GM18867 (cell line): ENCODE data around the gene NDUFS2.

Experiments
- ATAC-seq: cut with Tn5 transposase; IDR thresholded peaks from one replicate; pipeline ENCODE4 v1.9.1; 2021; ENCODE audit warnings: mild to moderate bottlenecking, moderate library complexity; ENCODE audit not compliant: unreplicated experiment

Gene NDUFS2

DNA sequence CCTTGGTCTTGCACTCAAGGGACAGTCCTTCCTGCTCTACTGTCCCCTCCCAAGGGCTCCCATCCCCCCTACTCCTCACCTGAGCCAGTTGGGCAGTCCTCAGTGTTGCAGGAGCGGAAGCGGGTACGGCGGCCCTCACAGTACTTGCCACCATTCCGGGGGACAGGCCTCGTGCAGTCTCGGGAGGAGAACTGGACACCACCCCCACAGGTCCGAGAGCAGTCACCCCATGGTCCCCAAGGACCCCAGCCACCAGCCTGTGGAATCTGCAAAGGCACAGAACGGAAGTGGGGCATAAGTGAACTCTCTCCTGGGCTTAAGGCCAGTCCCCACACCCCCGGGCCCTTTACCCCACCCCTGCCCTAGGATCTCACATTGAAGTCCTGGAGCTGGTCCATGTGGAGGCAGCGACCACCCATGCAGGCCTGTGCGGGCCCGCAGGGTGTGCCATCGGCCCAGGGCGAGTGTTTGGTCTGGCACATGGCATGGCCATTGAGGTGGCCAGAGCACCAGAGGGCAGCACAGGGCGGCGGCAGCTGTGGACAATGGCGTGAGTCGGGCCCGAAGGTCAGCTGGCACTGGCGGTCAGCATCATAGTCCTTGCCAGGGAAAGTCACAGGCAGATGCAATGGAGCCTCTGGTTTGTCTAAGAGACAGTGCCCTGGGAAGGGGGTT lies 8.5 kb upstream of the NDUFS2 start:
- no peak for ATAC-seq

DNA sequence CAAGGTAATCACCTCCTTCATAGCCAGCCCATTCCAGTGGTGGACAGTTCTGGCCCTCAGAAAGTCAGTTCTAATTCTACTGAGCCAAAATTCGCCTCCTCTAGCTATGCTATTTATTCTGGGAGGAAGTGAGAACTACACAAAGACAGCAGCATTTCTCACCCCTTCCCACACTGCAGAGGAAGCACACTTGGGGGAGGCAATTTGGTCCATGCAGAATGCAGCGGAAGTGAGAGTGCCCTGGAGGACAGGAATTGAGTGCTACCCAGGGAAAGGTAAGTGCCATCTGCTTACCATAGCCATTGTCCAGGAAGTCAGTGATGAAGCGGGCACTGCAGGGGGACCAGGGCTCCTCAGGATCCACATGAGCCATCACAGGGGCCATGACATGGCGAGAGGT lies 7.0 kb upstream of the NDUFS2 start:
- ATAC-seq = no peak

DNA sequence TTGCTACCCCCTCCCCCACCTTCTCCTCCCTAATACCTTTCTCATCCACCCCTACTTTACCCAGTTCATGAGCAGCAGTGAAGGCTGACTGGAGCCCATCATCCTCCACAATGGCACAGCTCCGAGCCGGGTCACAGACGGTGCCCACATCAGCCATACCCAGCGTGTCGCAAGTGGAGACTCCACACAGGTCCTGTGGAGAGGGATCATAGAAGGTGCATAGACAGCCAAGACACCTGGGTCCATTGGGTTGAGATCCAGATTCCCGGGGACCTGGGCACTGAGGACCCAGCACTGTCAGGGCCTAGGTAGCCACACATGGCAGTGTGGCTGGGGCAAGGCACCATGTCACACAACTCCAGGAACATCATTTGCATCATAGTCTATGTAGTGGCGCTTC lies 6.1 kb upstream of the NDUFS2 start:
- no peak for ATAC-seq

DNA sequence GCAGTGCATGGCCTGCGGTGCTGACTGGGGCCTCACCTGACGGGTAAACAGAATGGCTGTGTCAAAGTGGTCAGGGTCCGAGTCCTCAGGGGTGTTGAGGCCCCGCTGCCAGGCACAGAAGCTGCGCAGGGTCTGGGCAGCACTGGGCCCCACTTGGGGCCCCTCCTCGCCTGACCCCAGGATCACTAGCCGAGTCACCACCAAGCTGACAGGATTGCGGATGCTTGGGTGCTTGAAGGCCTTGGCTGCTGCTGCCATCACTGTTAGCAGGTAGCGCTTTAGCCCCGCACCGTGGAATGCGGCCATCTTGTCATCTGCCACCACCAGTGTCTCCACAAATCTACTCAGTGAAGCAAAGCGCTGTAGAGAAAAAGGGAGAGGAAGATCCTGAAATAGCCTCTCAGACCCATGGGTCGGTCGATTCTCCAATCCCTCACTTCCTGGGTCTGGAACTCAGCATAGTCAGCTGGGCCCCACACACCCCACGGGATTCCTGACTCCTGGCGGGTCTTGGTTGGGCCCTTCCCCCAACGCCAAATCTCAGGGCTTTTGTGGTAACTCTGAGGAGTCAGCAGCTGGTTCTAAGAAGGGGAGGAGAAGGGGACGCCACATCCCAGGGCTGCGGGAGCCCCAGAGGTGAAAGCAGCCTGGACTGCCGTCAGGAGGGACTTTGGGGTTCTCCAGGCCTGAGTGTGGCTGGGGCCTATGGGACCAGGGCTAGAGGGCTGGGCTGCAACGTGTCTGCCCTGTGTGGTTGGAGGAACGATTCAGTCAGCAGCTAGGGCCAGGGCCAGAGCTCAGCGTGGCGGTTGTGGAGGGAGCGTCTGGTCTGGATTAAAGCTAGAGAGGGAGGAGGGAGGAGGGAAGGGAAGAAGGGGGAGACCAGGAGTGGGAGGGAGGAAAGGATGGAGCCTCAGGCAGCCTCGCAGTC lies 5.4 kb upstream of the NDUFS2 start:
- ATAC-seq = no peak

DNA sequence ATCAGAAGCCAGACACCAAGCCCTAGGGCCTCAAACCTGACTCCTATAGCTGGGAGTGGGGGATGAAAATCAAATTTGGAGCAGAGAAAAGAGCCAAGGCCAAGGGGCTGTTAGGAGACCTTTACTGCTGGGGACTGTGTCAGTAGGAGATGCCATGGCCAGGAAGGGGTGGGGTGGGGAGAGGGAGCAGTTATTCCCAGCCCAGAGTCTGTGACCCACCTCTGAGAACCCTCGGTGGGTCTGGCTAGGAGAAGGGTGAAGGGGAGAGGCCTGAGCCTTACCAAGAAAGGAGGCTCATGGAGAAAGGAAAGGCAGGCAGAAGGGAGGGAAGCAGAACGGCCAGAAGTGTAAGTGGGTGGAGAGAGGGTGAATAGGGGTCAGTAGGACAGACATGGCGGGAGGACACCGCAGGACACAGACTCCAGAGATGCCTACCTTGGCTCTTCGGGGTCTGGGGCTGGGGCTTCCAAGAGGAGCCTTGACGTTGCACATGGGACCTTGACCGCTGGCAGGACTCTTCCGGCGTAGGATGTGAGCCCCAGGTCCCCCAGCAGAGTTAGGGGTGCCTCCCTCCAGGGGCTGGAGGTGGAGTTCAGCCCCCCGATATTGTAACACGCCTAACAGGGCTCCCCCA lies 4.5 kb upstream of the NDUFS2 start:
- ATAC-seq = no peak

DNA sequence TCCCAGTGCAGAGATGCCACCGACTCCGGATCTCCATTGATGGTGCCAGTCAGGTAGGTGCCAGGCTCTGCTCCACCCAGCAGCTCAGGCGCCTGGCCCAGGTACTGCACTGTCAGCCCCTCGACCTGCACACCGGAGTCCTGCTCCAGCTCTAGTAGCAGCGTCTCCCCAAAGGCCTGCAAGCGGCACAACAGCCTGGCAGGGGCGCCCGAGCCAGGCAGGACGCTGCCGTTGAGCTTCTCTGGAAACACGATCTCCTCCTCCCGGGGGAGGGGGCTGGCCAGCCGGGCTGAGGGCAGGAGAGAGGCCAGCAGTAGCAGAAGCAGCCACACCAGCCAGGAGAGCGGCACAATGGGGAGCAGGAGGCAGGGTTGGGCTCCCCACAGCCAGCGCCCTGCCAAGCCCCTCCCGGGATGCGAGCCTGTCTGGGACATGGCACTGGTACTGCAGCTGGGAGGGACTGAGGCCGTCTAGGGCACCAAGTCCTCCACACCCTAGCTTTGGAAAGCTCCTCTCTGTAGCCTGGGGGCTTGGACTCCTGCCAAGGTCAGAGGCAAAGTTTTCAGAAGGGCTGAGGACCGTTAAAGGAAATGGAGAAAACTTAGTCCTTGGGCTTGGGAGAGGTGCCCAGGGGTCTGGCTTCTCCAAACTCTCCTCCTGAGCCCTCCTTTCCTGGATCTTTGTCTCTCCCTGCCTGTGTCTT lies 3.8 kb upstream of the NDUFS2 start:
- ATAC-seq = no peak

DNA sequence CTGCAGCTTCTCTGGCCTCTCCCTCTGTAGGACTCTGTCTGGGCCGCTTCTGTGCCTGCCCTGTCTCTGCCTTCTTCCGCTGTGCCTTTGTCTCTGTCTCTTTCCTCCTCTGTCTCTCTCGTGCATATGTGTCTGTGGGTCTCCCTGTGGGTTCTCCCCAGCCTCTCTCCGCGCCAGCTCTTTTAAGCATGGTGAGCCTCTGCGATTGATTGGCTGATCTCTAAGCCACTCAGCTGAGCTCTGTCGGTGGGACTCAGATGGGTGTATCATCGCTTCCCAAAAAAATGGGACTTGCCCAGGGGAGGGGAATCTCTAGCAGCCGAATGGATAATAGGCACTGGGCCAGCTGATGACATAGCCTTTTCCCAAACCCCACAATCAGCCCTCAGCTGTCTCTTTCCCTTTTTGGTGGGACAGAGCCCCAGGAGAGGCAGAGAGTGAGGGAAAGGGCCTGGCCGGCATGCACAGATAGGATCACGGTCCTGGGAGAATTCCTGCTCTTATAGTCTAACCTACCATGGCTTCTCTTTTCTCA lies 3.2 kb upstream of the NDUFS2 start, which contains the start of gene ADAMTS4:
Gene ADAMTS4, minus strand, starts transcription at position 158 of the 535 bp plus-strand sequence. CDS start 427 bp downstream, outside the sequence.
- no peak for ATAC-seq

DNA sequence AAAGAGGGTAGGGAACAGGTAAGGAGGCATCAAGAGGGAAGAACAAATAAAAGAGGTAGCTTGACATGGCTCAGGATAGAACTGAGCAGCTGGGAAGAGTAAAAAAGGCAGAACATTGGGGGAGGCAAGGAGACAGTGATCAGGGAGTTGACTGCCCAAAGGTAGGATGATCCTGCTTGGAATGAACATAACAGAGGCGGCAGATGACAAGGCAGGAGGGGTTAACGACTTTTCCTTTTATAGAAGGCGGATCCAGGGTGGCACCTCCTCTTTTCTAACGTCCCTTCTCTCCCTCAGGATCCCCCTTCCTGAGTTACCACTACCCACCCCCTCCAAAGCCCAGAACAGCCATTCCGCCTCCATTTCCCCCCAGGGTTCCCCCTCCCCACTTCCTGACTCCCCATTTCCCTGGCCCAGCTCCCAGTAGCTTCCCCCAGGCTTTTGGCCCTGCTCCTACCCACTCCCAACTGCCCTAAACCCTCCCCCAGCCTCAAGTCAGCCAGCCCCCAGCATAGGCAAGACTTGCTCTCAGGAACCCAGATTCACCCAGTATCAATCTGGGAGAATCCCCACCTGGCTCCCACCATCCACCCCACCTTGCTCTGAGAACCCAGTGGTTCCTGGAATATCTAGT lies 2.5 kb upstream of the NDUFS2 start:
- no peak for ATAC-seq

DNA sequence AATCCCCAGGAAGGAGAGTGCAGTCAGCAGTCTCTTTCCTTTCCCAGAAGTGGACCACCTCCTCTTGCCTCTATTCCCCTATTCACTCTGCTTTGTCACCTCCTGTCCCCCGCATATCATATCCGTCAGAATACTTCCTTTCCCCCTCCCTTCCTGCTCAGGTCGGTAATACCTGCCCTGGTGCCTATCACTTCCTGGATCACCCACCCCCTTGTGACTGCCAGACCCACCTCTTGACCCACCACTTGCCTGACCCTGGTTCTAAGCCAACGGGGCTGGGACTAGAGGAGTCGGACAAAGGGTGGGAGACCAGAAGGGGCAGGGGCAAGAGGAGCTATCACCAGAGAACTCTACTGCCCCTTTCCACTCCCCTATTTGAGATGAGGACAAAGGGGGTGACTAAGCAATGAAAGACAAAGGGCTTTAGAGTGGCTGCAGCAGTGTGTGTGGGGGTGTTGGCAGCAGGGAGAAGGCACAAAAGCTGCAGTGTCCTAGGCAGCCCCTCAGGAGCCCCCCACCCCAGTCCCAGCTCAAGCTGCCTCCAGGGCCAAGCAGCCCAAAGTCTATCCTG lies 1.7 kb upstream of the NDUFS2 start:
- ATAC-seq = no peak

DNA sequence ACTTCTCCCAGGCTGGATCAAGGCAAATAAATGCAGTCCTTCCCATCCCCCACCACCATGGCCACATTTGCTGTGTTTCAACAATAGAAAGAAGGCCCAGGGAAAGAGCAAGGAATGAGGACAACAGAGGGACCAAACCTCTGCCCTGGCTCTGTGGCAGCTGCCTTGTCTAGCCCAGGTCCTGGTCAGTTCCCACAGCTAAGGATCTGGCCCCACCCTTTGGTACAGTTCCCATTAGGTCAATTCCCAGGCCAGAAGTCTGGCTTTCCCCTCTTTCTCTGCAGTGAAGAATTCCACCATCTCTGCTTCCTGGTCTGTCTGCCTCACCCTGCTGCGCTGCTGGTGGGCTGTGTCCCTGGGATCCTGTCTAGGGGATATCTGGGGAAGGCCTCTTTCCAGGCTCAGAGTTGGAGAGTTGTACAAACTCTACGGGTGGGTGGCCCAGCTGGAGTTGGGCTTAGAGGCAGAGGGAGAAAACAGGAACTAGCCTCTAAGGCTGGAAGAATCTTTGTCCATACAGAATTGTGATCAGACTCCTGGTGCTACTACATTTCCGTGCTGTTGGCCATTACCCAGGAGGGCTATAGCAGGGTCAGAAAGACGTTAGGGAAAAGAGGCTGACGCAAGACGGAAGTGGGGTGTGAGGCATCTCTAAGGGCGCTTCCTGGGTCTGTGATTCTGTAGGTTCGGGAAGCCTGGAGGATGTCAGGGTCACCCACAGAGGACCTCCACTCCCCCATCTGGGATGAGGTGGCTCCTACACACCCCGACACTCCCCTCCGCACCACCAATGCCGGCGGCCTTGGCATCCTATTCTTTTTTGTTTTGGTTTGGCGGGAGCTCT lies 953 bp upstream of the NDUFS2 start:
- ATAC-seq = no peak

DNA sequence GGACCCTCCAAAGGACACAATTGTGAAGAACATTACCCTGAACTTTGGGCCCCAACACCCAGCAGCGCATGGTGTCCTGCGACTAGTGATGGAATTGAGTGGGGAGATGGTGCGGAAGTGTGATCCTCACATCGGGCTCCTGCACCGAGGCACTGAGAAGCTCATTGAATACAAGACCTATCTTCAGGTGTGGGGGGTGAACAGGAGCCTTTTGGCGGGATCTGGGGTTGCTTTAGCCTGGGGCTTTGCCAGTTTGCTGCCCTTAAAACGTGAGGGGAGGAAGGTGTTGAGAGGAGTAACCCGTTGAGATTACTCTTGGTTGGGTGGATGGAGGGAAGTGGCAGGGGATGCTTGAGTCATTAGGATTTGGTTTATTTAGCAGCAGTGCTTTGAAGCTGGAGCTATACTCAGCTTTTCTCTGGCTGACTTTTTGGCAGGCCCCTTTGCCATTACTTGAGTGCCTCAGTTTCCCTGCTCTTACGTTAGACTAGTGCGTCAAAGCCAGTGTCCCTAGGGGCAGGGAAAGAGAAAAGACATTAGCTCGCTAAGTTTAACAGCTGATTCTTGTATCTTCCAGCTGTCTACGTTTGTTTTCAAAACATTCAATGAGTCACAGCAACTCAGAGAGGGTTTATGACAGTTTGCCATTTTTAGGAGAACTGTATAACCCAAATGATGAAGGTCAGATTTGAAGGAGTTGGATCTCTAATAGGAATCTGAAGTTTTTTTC lies 4.4 kb downstream of the NDUFS2 start:
- no peak for ATAC-seq

DNA sequence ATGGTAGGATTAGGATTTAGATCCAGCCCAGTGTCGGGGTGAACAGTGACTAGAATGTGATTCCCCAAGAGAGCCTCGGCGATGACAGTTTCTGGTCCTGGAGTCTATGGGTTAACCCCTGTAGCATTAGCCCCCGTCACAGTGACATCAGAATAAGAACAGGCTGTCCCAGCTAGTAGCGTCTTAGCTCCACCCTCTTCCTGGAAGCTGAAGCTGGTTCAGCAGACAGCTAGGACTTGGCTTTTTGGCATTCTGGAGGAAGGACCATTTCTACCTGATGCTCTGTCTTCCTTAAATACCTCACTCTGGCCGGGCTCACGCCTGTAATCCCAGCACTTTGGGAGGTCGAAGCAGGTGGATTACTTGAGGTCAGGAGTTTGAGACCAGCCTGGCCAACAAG lies 5.0 kb downstream of the NDUFS2 start:
- no peak for ATAC-seq

DNA sequence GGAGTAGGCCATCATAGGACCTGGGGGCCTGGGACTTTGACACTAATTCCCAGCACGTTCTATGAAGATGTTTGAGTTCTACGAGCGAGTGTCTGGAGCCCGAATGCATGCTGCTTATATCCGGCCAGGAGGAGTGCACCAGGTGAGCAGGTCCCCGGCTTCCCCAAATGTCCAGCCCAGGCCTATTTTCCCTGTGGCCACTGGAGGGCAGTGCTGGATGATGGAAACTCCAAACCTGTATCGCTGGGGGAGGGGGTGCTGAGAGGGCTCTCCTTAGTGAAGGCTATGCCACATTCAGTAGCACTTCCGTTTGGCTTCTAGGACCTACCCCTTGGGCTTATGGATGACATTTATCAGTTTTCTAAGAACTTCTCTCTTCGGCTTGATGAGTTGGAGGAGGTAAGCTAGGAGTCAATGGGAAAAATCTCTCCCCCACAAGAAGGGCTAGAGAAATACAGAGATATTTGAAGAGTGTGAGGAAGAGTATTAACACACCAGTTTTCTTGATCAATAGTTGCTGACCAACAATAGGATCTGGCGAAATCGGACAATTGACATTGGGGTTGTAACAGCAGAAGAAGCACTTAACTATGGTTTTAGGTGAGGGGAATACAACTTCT lies 7.7 kb downstream of the NDUFS2 start:
- ATAC-seq = peak; percentile 76

DNA sequence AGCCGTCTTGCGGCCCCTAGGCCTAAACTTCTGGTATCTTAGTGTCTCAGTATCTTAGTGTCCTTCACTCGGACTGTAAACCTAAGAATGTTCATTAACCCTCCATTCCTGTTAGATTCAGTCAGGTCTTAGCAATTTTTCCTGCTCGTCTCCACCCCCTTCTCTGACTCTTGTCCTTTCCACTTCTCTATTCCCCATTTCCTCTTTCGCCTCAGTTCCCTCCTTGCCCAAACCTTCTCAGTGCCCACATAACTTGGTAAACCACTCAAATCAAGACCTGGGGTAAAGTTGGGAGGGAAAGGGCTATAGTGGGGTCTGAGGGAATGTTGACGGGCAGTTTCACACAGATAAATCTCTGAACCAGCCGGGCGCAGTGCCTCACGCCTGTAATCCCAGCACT lies 12.2 kb downstream of the NDUFS2 start:
- no peak for ATAC-seq

DNA sequence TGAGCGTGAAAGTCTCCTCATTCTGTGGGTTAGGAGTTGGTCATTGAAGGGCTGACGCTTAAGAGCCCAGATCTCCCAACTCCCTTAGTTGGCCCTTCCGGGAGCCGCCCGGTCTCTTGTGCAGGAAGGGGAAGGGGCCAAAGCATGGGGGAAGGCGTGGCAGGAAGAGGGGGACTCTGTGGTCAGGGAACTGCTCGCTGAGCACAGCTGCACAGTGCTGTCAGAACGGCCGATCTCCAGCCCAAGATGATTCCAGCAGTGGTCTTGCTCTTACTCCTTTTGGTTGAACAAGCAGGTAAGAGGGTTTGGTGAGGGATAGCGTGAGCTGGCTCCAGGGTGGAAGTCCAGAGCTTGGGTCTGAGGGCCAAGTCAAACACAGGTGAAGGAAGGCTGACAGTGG lies 12.9 kb downstream of the NDUFS2 start, which contains the start of gene FCER1G:
Gene FCER1G, plus strand, starts transcription at position 220 of the 400 bp plus-strand sequence. Its CDS starts 27 bp downstream, at position 247.
- no peak for ATAC-seq

DNA sequence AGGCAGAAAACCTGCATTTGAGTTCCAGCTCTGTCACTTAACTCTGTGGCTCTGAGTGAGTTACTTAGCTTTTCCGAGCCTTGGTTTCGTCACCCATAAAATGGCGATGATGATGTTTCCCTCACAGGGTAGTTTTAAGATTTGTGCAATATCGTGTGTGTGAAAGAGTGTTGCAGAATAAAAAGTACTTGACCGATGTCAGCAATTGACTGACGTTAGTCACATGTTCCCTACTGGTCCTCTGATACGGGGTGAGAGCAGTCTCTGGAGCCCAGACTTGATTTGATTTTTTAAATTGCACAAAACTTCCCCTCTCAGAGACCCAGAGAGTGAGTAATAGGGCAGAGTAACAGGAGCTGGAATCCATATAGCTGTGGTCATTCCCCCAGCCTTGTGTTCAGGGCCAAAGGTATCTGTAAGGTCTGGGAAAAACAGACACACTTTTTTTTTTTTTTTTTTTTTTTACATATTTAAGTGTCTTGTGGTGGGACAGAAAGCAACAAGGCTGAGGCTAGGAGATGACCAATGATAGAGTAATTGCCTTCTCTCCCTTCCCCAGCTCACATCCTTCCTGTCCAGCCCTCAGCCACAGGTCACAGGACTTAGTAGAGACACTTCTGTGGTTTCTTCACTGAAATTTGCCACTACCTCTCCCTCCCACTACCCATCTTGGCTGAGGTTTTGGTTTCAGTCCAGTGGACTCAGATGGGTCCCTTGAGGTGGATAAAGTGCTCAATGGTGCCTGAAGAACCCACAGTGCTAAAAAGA lies 15.0 kb downstream of the NDUFS2 start:
- peak; percentile 85 for ATAC-seq

DNA sequence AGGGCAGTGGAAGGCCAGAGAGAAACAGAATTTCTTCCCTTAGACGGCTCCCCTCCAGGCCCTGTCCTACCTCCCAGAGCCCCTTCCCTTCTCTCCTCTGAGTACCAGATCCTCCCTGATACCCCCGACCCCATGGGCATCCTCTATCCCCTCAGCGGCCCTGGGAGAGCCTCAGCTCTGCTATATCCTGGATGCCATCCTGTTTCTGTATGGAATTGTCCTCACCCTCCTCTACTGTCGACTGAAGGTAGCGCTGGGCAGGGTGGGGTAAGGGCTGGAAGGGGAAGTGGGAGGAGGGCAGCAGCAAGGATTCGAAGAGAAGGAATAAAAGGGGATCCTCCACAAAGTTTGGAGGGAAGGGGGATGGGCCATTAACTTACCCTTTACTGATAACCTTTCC lies 15.7 kb downstream of the NDUFS2 start:
- no peak for ATAC-seq
